Gastroesophageal sphincter (tissue), 4 donors: ENCODE data around the gene CPD. TPM values are rescaled to one million over a fixed set of nuclear protein-coding genes. Genes with fewer than 3 reads are reported as not detected.

Source experiments
- ATAC-seq: fragments of 150-250 bp; one replicate; pipeline ENCODE4 v1.9.1; 2016; ENCODE audit warnings: mild to moderate bottlenecking, moderate library complexity
- H3K27ac ChIP-seq, 4 donors: fragments of 200-600 bp; sonication (generic) in 3 of 4; 1 replicate in 3 of 4; 2 replicates in 1 of 4; pipeline ENCODE4 v1.5.1; 2016 to 2019
- H3K27me3 ChIP-seq: fragments of 200-600 bp; sonication (generic); one replicate; pipeline ENCODE4 v1.5.1; 2019
- H3K36me3 ChIP-seq, 2 donors: fragments of 200-600 bp; sonication (generic); one replicate each; pipeline ENCODE4 v1.5.1; 2019; ENCODE audit warnings: control low read depth in 1 of 2
- H3K4me1 ChIP-seq, 3 donors: fragments of 200-600 bp; sonication (generic); 1 replicate in 2 of 3; 2 replicates in 1 of 3; pipeline ENCODE4 v1.5.1; 2016 to 2019; ENCODE audit warnings: control low read depth in 2 of 3
- H3K4me3 ChIP-seq, 2 donors: fragments of 200-600 bp; sonication (generic); one replicate each; pipeline ENCODE4 v1.5.1; 2019; ENCODE audit warnings: mild to moderate bottlenecking in 1 of 2, moderate library complexity in 1 of 2
- H3K9me3 ChIP-seq, 3 donors: fragments of 200-600 bp; sonication (generic); one replicate each; pipeline ENCODE4 v1.5.1; 2017 to 2019; ENCODE audit warnings: control low read depth in 2 of 3
- EP300 ChIP-seq: sonication (generic); formaldehyde crosslinking; IDR thresholded peaks from one replicate; pipeline ENCODE4 v1.6.1; 2017; ENCODE audit warnings: antibody characterized with exemption, mild to moderate bottlenecking
- POLR2A ChIP-seq, 2 donors: fragments of 450-650 bp; IDR thresholded peaks; one replicate each; pipeline ENCODE4 v1.6.1; 2017; ENCODE audit warnings: antibody characterized with exemption in 2 of 2, mild to moderate bottlenecking in 2 of 2, moderate library complexity in 1 of 2
- POLR2AphosphoS5 ChIP-seq: sonication (generic); formaldehyde crosslinking; IDR thresholded peaks from one replicate; pipeline ENCODE4 v1.6.1; 2017; ENCODE audit warnings: antibody characterized with exemption
- WGBS, 2 donors: methylation state at CpG; one replicate each; pipeline ENCODE4 v1.1.5; 2018; ENCODE audit warnings: low coverage in 1 of 2; 5-methylcytosine and 5-hydroxymethylcytosine counted together
- total RNA-seq, 4 donors: library from RNA; depleted of rRNA; stranded (reverse); fragments of >200 nt; gene quantifications; one replicate each; pipeline ENCODE4 v1.1.0, GENCODE V29; 2016
- TF ChIP-seq, protein P1 (sequence below), 4 experiments: fragments of 200-600 bp in 2 of 4; fragments of 450-650 bp in 2 of 4; sonication (generic) in 1 of 4; IDR thresholded peaks; one replicate each; pipeline ENCODE4 v1.5.1; 2017 to 2019; ENCODE audit warnings: antibody characterized with exemption in 4 of 4, mild to moderate bottlenecking in 2 of 4, moderate library complexity in 2 of 4

CPD gene
- total RNA-seq, 4 donors from 2014 or later = 37.8 to 103 (median 57.5) TPM

GRCh38 chr17:30506481-30506880 is 127.8 kb downstream of the CPD start:
- no peaks in the 10 kb centered on the region for H3K9me3 ChIP-seq
- TF ChIP-seq POLR2A (IDR thresholded peaks at IDR 0.05) (no peak), POLR2AphosphoS5 (no peak), EP300 (no peak)
- TF ChIP-seq, protein P1, sequence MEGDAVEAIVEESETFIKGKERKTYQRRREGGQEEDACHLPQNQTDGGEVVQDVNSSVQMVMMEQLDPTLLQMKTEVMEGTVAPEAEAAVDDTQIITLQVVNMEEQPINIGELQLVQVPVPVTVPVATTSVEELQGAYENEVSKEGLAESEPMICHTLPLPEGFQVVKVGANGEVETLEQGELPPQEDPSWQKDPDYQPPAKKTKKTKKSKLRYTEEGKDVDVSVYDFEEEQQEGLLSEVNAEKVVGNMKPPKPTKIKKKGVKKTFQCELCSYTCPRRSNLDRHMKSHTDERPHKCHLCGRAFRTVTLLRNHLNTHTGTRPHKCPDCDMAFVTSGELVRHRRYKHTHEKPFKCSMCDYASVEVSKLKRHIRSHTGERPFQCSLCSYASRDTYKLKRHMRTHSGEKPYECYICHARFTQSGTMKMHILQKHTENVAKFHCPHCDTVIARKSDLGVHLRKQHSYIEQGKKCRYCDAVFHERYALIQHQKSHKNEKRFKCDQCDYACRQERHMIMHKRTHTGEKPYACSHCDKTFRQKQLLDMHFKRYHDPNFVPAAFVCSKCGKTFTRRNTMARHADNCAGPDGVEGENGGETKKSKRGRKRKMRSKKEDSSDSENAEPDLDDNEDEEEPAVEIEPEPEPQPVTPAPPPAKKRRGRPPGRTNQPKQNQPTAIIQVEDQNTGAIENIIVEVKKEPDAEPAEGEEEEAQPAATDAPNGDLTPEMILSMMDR (IDR thresholded peaks at IDR 0.05) = no peak
- H3K4me3 ChIP-seq = no peak overlapping the region
- no peak for ATAC-seq
- 89 to 100% methylated on average over 1 of the region's 1 CpG for whole genome bisulfite sequencing, 2 donors
- peaks cover 0 to 71% of the 10 kb centered on the region in 2 donors for H3K36me3 ChIP-seq
- no peaks in the 10 kb centered on the region for H3K27me3 ChIP-seq
- no peak overlapping the region for H3K27ac ChIP-seq
- no peaks in the 10 kb centered on the region for H3K4me1 ChIP-seq

- H3K27ac ChIP-seq = no peak overlapping the region
- no peak overlapping the region for H3K4me3 ChIP-seq
- H3K36me3 ChIP-seq = peaks cover 0 to 58% of the 10 kb centered on the region in 2 donors
- no peaks in the 10 kb centered on the region for H3K9me3 ChIP-seq
- 75 to 100% methylated on average over 1 of the region's 1 CpG for WGBS, 2 donors
- H3K27me3 ChIP-seq = no peaks in the 10 kb centered on the region
- TF ChIP-seq EP300 (no peak), POLR2AphosphoS5 (no peak), POLR2A (IDR thresholded peaks at IDR 0.05) (no peak)
- TF ChIP-seq, protein P1 (IDR thresholded peaks at IDR 0.05) = no peak
- H3K4me1 ChIP-seq = no peaks in the 10 kb centered on the region
- ATAC-seq = no peak
These were observed 134.6 kb downstream of the CPD start for GRCh38 chr17:30513346-30513745.

- peaks cover 0 to 61% of the 10 kb centered on the region in 2 donors for H3K36me3 ChIP-seq
- H3K27ac ChIP-seq = no peak overlapping the region
- WGBS, 2 donors = 100% methylated on average over 3 of the region's 3 CpGs; no CpG with 5 or more reads in 1 of the 2 donors
- ATAC-seq = no peak
- TF ChIP-seq POLR2A (IDR thresholded peaks at IDR 0.05) = no peak
- no peak for TF ChIP-seq EP300
- TF ChIP-seq, protein P1 (IDR thresholded peaks at IDR 0.05) = no peak
- H3K4me3 ChIP-seq = no peak overlapping the region
- no peaks in the 10 kb centered on the region for H3K9me3 ChIP-seq
- H3K27me3 ChIP-seq = no peaks in the 10 kb centered on the region
- H3K4me1 ChIP-seq = peaks cover 0 to 13% (median 0%) of the 10 kb centered on the region in 3 donors
These were observed 136.3 kb downstream of the CPD start for GRCh38 chr17:30514895-30515596.

DNA sequence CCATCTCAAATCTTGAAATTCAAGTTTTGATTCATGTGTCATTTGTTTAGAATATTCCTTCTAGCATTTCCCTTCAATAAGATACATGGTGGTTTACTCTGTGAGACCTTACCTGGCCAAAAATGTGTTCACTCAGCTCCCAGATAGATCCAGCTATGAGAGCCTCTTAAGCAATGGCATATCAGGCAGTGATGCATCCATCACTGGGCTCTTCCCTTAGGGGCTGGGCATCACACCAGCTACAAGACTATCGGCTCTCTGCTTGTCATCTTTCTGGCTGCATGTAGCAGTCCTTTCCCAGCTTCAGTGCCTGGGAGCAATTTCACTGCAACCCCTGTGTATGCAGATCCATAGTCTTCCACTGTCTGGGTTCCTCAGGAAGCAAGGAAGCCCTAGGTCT is 139.1 kb downstream of the CPD start:
- Histone ChIP-seq H3K27ac (no peak overlapping the region), H3K4me1 (peaks cover 0 to 24% (median 7%) of the 10 kb centered on the region in 3 donors), H3K27me3 (no peaks in the 10 kb centered on the region), H3K4me3 (no peak overlapping the region), H3K9me3 (no peaks in the 10 kb centered on the region), H3K36me3 (peaks cover 0 to 74% of the 10 kb centered on the region in 2 donors)
- no peak for TF ChIP-seq EP300
- no peak for TF ChIP-seq POLR2A (IDR thresholded peaks at IDR 0.05)
- TF ChIP-seq POLR2AphosphoS5 = no peak
- TF ChIP-seq, protein P1 (IDR thresholded peaks at IDR 0.05) = no peak
- WGBS, 2 donors = 67 to 89% methylated on average over 1 of the region's 1 CpG
- ATAC-seq = no peak

GRCh38 chr17:30519166-30519565 is 140.4 kb downstream of the CPD start:
- Histone ChIP-seq H3K4me1 (peaks cover 0 to 24% (median 7%) of the 10 kb centered on the region in 3 donors), H3K4me3 (no peak overlapping the region), H3K27me3 (no peaks in the 10 kb centered on the region), H3K27ac (peak overlapping the region in 2 of 4 donors; percentile 49 to 57), H3K36me3 (peaks cover 0 to 73% of the 10 kb centered on the region in 2 donors), H3K9me3 (no peaks in the 10 kb centered on the region)
- TF ChIP-seq POLR2AphosphoS5 (no peak), EP300 (no peak), POLR2A (IDR thresholded peaks at IDR 0.05) (no peak)
- TF ChIP-seq, protein P1 (IDR thresholded peaks at IDR 0.05) = no peak
- WGBS, 2 donors = 37 to 42% methylated on average over 2 to 4 of the region's 5 CpGs
- ATAC-seq = no peak
